Naive thymus-derived CD4-positive, alpha-beta T cell (primary cell): ENCODE measurements around the gene PDSS1. TPM values are rescaled to one million over a fixed set of nuclear protein-coding genes. Genes with fewer than 3 reads are reported as not detected.
A peak's percentile ranks its signal among the peaks of the same experiment; 100 is the strongest.
"Not testable (repeated sequence)": the region's sequence is repeated elsewhere in the genome, so short reads cannot be mapped to it uniquely, and the experiment has no call there.

Source experiments
- ATAC-seq: fragments of 150-1000 bp; cut with Tn5 transposase; 2 replicates; pipeline ENCODE4 v1.10.0; 2021; ENCODE audit warnings: mild to moderate bottlenecking, moderate library complexity
- CTCF ChIA-PET: fragments of 350-600 bp; sonication (Branson Sonifier 250); formaldehyde crosslinking; loops from one replicate; lab custom pipeline; 2021; ENCODE audit warnings: antibody characterized with exemption; lab: Charles Lee
- POLR2A ChIA-PET: fragments of 350-600 bp; sonication (Branson Sonifier 250); formaldehyde crosslinking; loops from one replicate; lab custom pipeline; 2021; ENCODE audit warnings: antibody characterized with exemption, inconsistent platforms; lab: Charles Lee
- DNase-seq, 9 donors: peaks; one replicate each; pipeline versions ENCODE4 v3.0.0 to v3.0.0-alpha.2; 2020 to 2022; ENCODE audit warnings: mixed read lengths in 1 of 9
- H3K27ac ChIP-seq: one replicate; pipeline ENCODE4 v1.7.0; 2013; ENCODE audit warnings: mild to moderate bottlenecking, low read depth, low read length, moderate library complexity
- H3K27me3 ChIP-seq, 2 donors: one replicate each; pipeline ENCODE4 v1.7.0; 2013; ENCODE audit warnings: low read length in 2 of 2, mild to moderate bottlenecking in 2 of 2, moderate library complexity in 2 of 2; ENCODE audit not compliant: control insufficient read depth in 2 of 2, insufficient read depth in 2 of 2
- H3K36me3 ChIP-seq, 3 experiments: 1 replicate in 2 of 3; 2 replicates in 1 of 3; pipeline ENCODE4 v1.7.0; 2013; ENCODE audit warnings: low read length in 3 of 3, mild to moderate bottlenecking in 3 of 3, moderate library complexity in 1 of 3; ENCODE audit not compliant: insufficient read depth in 3 of 3, control insufficient read depth in 2 of 3
- H3K4me1 ChIP-seq, 2 donors: one replicate each; pipeline ENCODE4 v1.7.0; 2013; ENCODE audit warnings: low read length in 2 of 2, mild to moderate bottlenecking in 2 of 2, moderate library complexity in 1 of 2; ENCODE audit not compliant: control insufficient read depth in 2 of 2, insufficient read depth in 2 of 2
- H3K4me3 ChIP-seq: 2 replicates; pipeline ENCODE4 v1.7.0; 2013; ENCODE audit warnings: mild to moderate bottlenecking, low read length
- H3K9me3 ChIP-seq, 3 experiments: 1 replicate in 2 of 3; 2 replicates in 1 of 3; pipeline ENCODE4 v1.7.0; 2013; ENCODE audit warnings: low read length in 3 of 3; ENCODE audit not compliant: control insufficient read depth in 2 of 3
- H3K27ac Mint-ChIP-seq, 9 donors: one replicate each; pipeline ENCODE4 v1.8.0; 2020 to 2022; ENCODE audit warnings: mixed read lengths in 9 of 9, mild to moderate bottlenecking in 8 of 9, moderate library complexity in 5 of 9, inconsistent platforms in 2 of 9
- H3K27me3 Mint-ChIP-seq, 5 donors: one replicate each; pipeline ENCODE4 v1.8.0; 2021 to 2022; ENCODE audit warnings: mixed read lengths in 5 of 5, mild to moderate bottlenecking in 1 of 5
- H3K36me3 Mint-ChIP-seq, 5 donors: one replicate each; pipeline ENCODE4 v1.8.0; 2020 to 2022; ENCODE audit warnings: mixed read lengths in 5 of 5, mild to moderate bottlenecking in 3 of 5, inconsistent platforms in 1 of 5
- H3K4me1 Mint-ChIP-seq, 7 donors: one replicate each; pipeline ENCODE4 v1.8.0; 2020 to 2022; ENCODE audit warnings: mixed read lengths in 7 of 7, mild to moderate bottlenecking in 3 of 7, inconsistent platforms in 1 of 7
- H3K4me3 Mint-ChIP-seq, 10 donors: one replicate each; pipeline ENCODE4 v1.8.0; 2020 to 2022; ENCODE audit warnings: mild to moderate bottlenecking in 10 of 10, mixed read lengths in 10 of 10, moderate library complexity in 6 of 10, inconsistent platforms in 2 of 10
- H3K9me3 Mint-ChIP-seq, 11 donors: one replicate each; pipeline ENCODE4 v1.8.0; 2020 to 2022; ENCODE audit warnings: mixed read lengths in 11 of 11, mild to moderate bottlenecking in 4 of 11, inconsistent platforms in 1 of 11, moderate library complexity in 1 of 11
- intact Hi-C, 2 donors: fragments of 100-400 bp; cut with micrococcal nuclease; formaldehyde crosslinking; loops; one replicate each; pipeline ENCODE4 v1.15.1; 2023
- polyA plus RNA-seq, 2 donors: library from polyadenylated mRNA; unstranded; fragments of 300-500 nt; fragmentation: Illumina TruSeq; gene quantifications; one replicate each; pipeline ENCODE4 v1.2.3, GENCODE V29; 2021
- total RNA-seq, 6 experiments: library from RNA in 5 of 6; stranded (reverse) in 5 of 6; gene quantifications; 1 replicate in 5 of 6; 2 replicates in 1 of 6; pipeline ENCODE4 v1.2.3 and lab custom pipeline; 2021 to 2026

PDSS1 gene
- total RNA-seq (10 to 100 TPM in 1 of 5 experiments, 1 to 10 TPM in 4; 3.8 to 15.2 (median 4.7) TPM), polyA plus RNA-seq (1 to 10 TPM; 3.9 to 6.5 TPM), total RNA-seq (lab: John Stamatoyannopoulos, UW) (4.6 reads per million, percentile 22 among the genes with 10 or more reads in this experiment)

GRCh38 chr10:26697163-26697921 lies at the start of gene PDSS1:
Gene PDSS1 (plus strand): TSS chr10:26697701. CDS start chr10:26697712, 11 bp downstream.
- Histone ChIP-seq H3K4me1 (peaks cover 7 to 17% of the 10 kb centered on the region in 2 donors), H3K27ac (peak within 1 kb of the TSS; percentile 85), H3K36me3 (peaks cover 0 to 8% (median 0%) of the 10 kb centered on the region in 3 experiments), H3K27me3 (no peaks in the 10 kb centered on the region), H3K4me3 (peak within 1 kb of the TSS; percentile 77), H3K9me3 (no peaks in the 10 kb centered on the region)
- Mint-ChIP-seq H3K27ac (peak within 1 kb of the TSS; percentile 94 to 99 (median 97)), H3K9me3 (no peaks in the 10 kb centered on the region), H3K4me1 (peaks cover 28 to 47% (median 34%) of the 10 kb centered on the region in 7 donors), H3K27me3 (no peaks in the 10 kb centered on the region), H3K4me3 (peak within 1 kb of the TSS; percentile 92 to 100 (median 98)), H3K36me3 (peaks cover 0 to 13% (median 4%) of the 10 kb centered on the region in 5 donors)
- intact Hi-C loops: loop anchor here (1.0 to 5.0 kb wide), 14 partner anchors 13 to 545 kb away; partner anchors contain the start of genes APBB1IP (in 2 of the 2), MASTL (in 2 of the 2), ABI1 (in 1 of the 2) and ACBD5 (in 1 of the 2)
- DNase-seq (peak; percentile 34 to 77 (median 60)), ATAC-seq (peak; percentile 77)
- CTCF ChIA-PET: interaction anchor here (0.6 to 1.1 kb wide), 3 partner anchors 14 to 259 kb away, joined by 4 to 6 read pairs (median 5); no protein-coding TSS in a partner anchor
- POLR2A ChIA-PET: interaction anchor here (2.4 to 2.7 kb wide), 2 partner anchors 12 to 14 kb away, joined by 11 to 21 read pairs; no protein-coding TSS in a partner anchor

GRCh38 chr10:26648245-26648636 lies 49.3 kb upstream of the PDSS1 start:
- H3K27me3 Mint-ChIP-seq, POLR2A ChIA-PET, DNase-seq, H3K4me3 ChIP-seq, intact Hi-C loops, H3K9me3 Mint-ChIP-seq, H3K27me3 ChIP-seq, H3K4me1 ChIP-seq, ATAC-seq, H3K9me3 ChIP-seq, H3K36me3 ChIP-seq, H3K36me3 Mint-ChIP-seq, CTCF ChIA-PET, H3K27ac ChIP-seq: not testable (repeated sequence)
- Mint-ChIP-seq H3K27ac (peak overlapping the region in 1 of 9 donors; percentile 7), H3K4me1 (peaks cover 0 to 37% (median 15%) of the 10 kb centered on the region in 7 donors), H3K4me3 (peak overlapping the region in 1 of 10 donors; percentile 31)

GRCh38 chr10:26650406-26650805 lies 47.1 kb upstream of the PDSS1 start:
- H3K27ac ChIP-seq: no peak overlapping the region
- no peaks in the 10 kb centered on the region for H3K36me3 ChIP-seq
- peaks cover 0 to 33% (median 10%) of the 10 kb centered on the region in 7 donors for H3K4me1 Mint-ChIP-seq
- DNase-seq: no peak
- H3K27me3 ChIP-seq: no peaks in the 10 kb centered on the region
- POLR2A ChIA-PET: no interaction called here
- H3K27me3 Mint-ChIP-seq: no peaks in the 10 kb centered on the region
- H3K4me3 ChIP-seq: no peak overlapping the region
- H3K36me3 Mint-ChIP-seq: no peaks in the 10 kb centered on the region
- no peak for ATAC-seq
- peaks cover 0 to 4% (median 0%) of the 10 kb centered on the region in 11 donors for H3K9me3 Mint-ChIP-seq
- H3K9me3 ChIP-seq: no peaks in the 10 kb centered on the region
- H3K27ac Mint-ChIP-seq: no peak overlapping the region
- H3K4me3 Mint-ChIP-seq: no peak overlapping the region
- CTCF ChIA-PET: no interaction called here
- H3K4me1 ChIP-seq: peaks cover 0 to 6% of the 10 kb centered on the region in 2 donors
- intact Hi-C loops: no loop called here

- CTCF ChIA-PET: not testable (repeated sequence)
Measured at GRCh38 chr10:26651476-26651875, 46.0 kb upstream of the PDSS1 start.

GRCh38 chr10:26653004-26653403 lies 44.5 kb upstream of the PDSS1 start:
- peaks cover 0 to 7% (median 0%) of the 10 kb centered on the region in 11 donors for H3K9me3 Mint-ChIP-seq
- intact Hi-C loops: no loop called here
- ATAC-seq (no peak), DNase-seq (no peak)
- no peak overlapping the region for H3K27ac ChIP-seq
- peaks cover 0 to 5% (median 0%) of the 10 kb centered on the region in 5 donors for H3K27me3 Mint-ChIP-seq
- H3K36me3 ChIP-seq: no peaks in the 10 kb centered on the region
- H3K36me3 Mint-ChIP-seq: peaks cover 0 to 4% (median 0%) of the 10 kb centered on the region in 5 donors
- peaks cover 0 to 11% (median 3%) of the 10 kb centered on the region in 7 donors for H3K4me1 Mint-ChIP-seq
- no peaks in the 10 kb centered on the region for H3K4me1 ChIP-seq
- no peaks in the 10 kb centered on the region for H3K9me3 ChIP-seq
- no peaks in the 10 kb centered on the region for H3K27me3 ChIP-seq
- ChIA-PET CTCF (no interaction called here), POLR2A (no interaction called here)
- H3K4me3 ChIP-seq: no peak overlapping the region
- H3K27ac Mint-ChIP-seq: no peak overlapping the region
- H3K4me3 Mint-ChIP-seq: no peak overlapping the region

More at GRCh38 chr10:26651476-26651875, 46.0 kb upstream of the PDSS1 start:
- POLR2A ChIA-PET, ATAC-seq, H3K27ac Mint-ChIP-seq, H3K4me1 ChIP-seq, H3K4me3 ChIP-seq, DNase-seq, H3K4me3 Mint-ChIP-seq, H3K27me3 ChIP-seq, H3K36me3 ChIP-seq, intact Hi-C loops, H3K27ac ChIP-seq, H3K9me3 ChIP-seq, H3K36me3 Mint-ChIP-seq, H3K27me3 Mint-ChIP-seq, H3K9me3 Mint-ChIP-seq: not testable (repeated sequence)
- peaks cover 0 to 24% (median 9%) of the 10 kb centered on the region in 7 donors for H3K4me1 Mint-ChIP-seq

GRCh38 chr10:26655746-26656145 lies 41.8 kb upstream of the PDSS1 start:
- ChIA-PET CTCF (no interaction called here), POLR2A (no interaction called here)
- no peaks in the 10 kb centered on the region for H3K9me3 ChIP-seq
- H3K27me3 Mint-ChIP-seq: peaks cover 0 to 15% (median 0%) of the 10 kb centered on the region in 5 donors
- ATAC-seq (no peak), DNase-seq (no peak)
- H3K4me1 ChIP-seq: no peaks in the 10 kb centered on the region
- no peaks in the 10 kb centered on the region for H3K27me3 ChIP-seq
- peak overlapping the region in 1 of 9 donors; percentile 42 for H3K27ac Mint-ChIP-seq
- intact Hi-C loops: loop anchor here in 1 of 2 donors (5.0 kb wide), 1 partner anchor 33 kb away; no protein-coding TSS in a partner anchor
- H3K27ac ChIP-seq: no peak overlapping the region
- no peak overlapping the region for H3K4me3 ChIP-seq
- H3K4me3 Mint-ChIP-seq: no peak overlapping the region
- H3K4me1 Mint-ChIP-seq: no peaks in the 10 kb centered on the region
- H3K36me3 ChIP-seq: no peaks in the 10 kb centered on the region
- peaks cover 0 to 4% (median 0%) of the 10 kb centered on the region in 5 donors for H3K36me3 Mint-ChIP-seq
- H3K9me3 Mint-ChIP-seq: peaks cover 0 to 12% (median 3%) of the 10 kb centered on the region in 11 donors
